Motor neuron (in vitro differentiated cells): ENCODE results near the gene RNF144A. TPM values are rescaled to one million over a fixed set of nuclear protein-coding genes. Genes with fewer than 3 reads are reported as not detected.
A peak's percentile ranks its signal among the peaks of the same experiment; 100 is the strongest.
"Not testable (repeated sequence)": the region's sequence is repeated elsewhere in the genome, so short reads cannot be mapped to it uniquely, and the experiment has no call there.

Experiments
- ATAC-seq, 8 experiments: fragments of 200-7000 bp; cut with Tn5 transposase; replicated peaks in 6 of 8; 2 replicates each; pipeline ENCODE4 v1.8.0; 2021; ENCODE audit warnings: mild to moderate bottlenecking in 8 of 8, moderate library complexity in 8 of 8
- H3K27ac ChIP-seq, 2 donors: fragments of 250-450 bp; sonication (Bioruptor Pico); 2 replicates each; pipeline ENCODE4 v1.9.0; 2021; ENCODE audit warnings: antibody characterized with exemption in 2 of 2, mild to moderate bottlenecking in 2 of 2, moderate library complexity in 1 of 2
- H3K4me1 ChIP-seq, 2 donors: fragments of 250-450 bp; sonication (Bioruptor Pico); replicated peaks in 1 of 2; 2 replicates each; pipeline ENCODE4 v1.6.1; 2021; ENCODE audit warnings: antibody characterized with exemption in 2 of 2, mild to moderate bottlenecking in 2 of 2, moderate library complexity in 1 of 2
- H3K4me3 ChIP-seq, 5 donors: fragments of 250-450 bp; sonication (Bioruptor Pico); 2 replicates each; pipeline ENCODE4 v1.9.0; 2021; ENCODE audit warnings: antibody characterized with exemption in 5 of 5, mild to moderate bottlenecking in 5 of 5, moderate library complexity in 4 of 5
- WGBS, 10 experiments: fragments of 450-650 bp; shearing (Covaris generic); methylation state at CpG; one replicate each; pipeline ENCODE4 v1.0.0; 2022; 5-methylcytosine and 5-hydroxymethylcytosine counted together
- in situ Hi-C, 9 experiments: fragments of 400-800 bp; cut with MboI; loops; one replicate each; pipeline ENCODE4 v1.15.0; 2021; ENCODE audit warnings: low sequenced_read_pairs in 9 of 9, low pct_unique_long_range_greater_than_20kb in 2 of 9; ENCODE audit not compliant: unreplicated experiment in 9 of 9
- total RNA-seq, 8 experiments: library from RNA; unstranded; fragments of 300-600 nt; gene quantifications; 2 replicates each; pipeline versions ENCODE4 v1.2.3 to v1.2.4, GENCODE V29; 2022

The RNF144A gene
- total RNA-seq, 8 experiments from 2014 or later: 8.3 to 34.8 (median 22.5) TPM

DNA sequence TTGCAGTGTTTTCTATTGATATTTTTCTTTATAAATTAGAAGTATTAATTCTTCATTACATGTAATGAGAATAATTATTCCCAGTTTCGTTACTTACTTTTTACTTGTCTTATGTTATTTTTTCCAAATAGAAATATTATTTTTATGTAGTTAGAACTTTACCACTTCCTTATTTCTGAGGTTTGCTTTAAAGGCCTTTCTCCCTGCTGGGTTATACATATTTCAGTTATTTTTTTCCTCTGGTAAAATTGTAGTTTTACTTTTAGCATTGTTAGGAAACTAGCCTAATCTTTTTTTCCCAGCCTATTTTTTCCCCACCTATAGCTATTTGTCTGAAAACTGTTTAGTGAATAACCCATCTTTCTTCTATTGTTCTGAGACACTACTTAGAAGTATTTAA lies 17.1 kb downstream of the RNF144A start:
- WGBS, 10 experiments: 54 to 100% (median 89%) methylated on average over 1 of the region's 1 CpG; no CpG with 5 or more reads in 2 of the 10 experiments
- Histone ChIP-seq H3K4me3 (no peak overlapping the region), H3K27ac (no peak overlapping the region), H3K4me1 (peaks cover 18 to 26% of the 10 kb centered on the region in 2 donors)
- in situ Hi-C loops: no loop called here
- ATAC-seq: no peak

DNA sequence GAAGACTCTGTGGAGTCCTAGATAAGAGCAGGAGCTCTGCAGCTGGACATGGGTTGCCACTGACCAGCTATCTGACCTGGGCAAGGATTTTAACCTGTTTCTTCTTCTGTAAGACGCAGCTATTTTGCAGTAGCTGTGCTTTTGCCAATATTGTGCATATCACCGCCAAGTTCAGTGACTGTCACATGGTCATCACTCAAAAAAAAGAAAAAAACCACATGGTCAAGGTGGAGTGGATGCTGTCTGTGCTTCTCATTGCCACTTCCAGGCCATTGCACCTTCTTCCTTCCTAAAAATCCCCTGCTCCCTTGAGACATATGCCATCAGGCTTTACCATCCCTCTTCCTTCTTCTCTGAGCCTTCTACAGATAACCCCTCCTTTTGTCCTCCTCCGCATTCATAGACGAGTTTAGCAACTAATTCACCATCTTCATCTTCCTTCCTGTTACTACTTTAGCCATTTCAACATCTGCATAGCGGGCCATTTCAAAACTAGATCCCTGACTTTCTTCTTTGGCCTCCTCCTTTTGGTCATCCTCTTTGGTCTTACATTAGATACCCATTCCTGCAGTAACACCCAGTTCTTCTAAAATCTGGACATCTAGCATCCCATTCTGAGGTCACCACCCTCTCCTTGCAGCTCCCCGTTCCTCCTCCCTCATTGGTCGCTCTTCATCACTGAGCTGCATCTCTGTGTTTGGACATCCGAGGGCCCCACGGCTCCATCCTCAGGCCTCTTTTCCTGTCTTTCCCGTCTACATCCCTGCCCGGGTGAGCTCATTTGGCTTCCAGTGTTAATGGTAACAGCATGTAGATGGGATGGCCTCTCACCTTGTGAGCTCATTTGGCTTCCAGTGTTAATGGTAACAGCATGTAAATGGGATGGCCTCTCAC lies 17.8 kb downstream of the RNF144A start:
- in situ Hi-C loops: no loop called here
- no peak overlapping the region for H3K4me3 ChIP-seq
- ATAC-seq: peak in 3 of 8 experiments; percentile 37 to 55 (median 47)
- no peak overlapping the region for H3K27ac ChIP-seq
- H3K4me1 ChIP-seq: peaks cover 18 to 21% of the 10 kb centered on the region in 2 donors
- WGBS, 10 experiments: 78 to 100% (median 95%) methylated on average over 1 to 8 of the region's 11 CpGs

DNA sequence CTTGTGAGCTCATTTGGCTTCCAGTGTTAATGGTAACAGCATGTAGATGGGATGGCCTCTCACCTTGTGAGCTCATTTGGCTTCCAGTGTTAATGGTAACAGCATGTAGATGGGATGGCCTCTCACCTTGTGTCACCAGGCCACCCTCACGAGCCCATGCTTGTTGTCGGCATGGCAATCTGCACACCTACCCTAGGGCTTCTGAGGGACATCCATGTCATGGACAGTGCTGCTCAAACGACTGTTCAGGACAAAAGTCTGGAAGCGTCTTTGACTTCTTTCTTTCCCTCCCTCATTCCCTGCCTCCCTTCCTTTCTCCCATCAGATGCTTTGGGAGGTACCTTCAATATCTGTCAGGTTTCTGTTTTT lies 18.4 kb downstream of the RNF144A start:
- in situ Hi-C loops, H3K4me3 ChIP-seq: not testable (repeated sequence)
- 78 to 100% (median 86%) methylated on average over 1 to 4 of the region's 4 CpGs; no CpG with 5 or more reads in 5 of the 10 experiments for WGBS, 10 experiments

DNA sequence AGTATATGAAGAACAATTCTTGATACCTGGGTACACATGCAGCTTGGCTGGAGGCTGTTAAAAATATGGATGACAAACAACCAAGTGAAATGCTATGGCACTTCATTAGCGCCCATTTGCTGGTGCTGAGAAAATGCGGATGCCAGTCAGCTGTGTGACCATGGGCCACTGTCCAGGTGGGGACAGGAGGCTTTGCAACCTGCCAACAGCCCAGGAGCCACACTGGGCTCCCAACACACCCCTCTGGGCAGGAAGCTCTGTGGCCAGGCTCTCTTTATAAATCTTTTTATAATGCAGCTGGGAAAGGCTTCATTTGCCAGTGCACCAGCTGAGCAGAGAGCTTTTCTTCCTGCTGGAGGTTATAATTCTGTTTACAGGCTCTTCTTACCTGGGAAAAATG lies 19.9 kb downstream of the RNF144A start:
- no peak for ATAC-seq
- Histone ChIP-seq H3K27ac (no peak overlapping the region), H3K4me3 (no peak overlapping the region), H3K4me1 (peaks cover 11 to 18% of the 10 kb centered on the region in 2 donors)
- in situ Hi-C loops: no loop called here
- WGBS, 10 experiments: 80 to 100% (median 100%) methylated on average over 1 to 2 of the region's 2 CpGs; no CpG with 5 or more reads in 3 of the 10 experiments

More for the DNA sequence above, 18.4 kb downstream of the RNF144A start:
- H3K4me1 ChIP-seq: peaks cover 18 to 20% of the 10 kb centered on the region in 2 donors
- peak in 3 of 8 experiments; percentile 11 to 46 (median 45) for ATAC-seq
- not testable (repeated sequence) for H3K27ac ChIP-seq

DNA sequence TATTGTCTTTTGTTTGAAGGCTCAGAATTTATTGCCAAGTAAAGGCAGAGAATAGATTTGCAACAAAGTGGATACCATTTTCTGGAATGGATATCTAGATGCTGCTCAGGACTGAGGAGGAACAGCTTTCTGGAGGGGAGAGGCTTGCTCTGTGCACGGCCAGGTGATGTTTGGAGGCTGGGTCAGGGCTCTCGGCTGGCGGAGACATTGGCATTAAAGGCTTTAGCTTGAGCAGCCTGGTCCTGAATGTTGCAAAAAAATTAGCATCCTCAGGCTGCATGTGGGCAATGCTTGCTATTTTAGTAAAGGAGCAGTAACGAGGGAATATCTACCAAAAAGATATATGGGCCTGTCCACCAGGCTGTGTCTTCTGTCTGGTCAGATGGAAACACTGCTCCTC lies 20.4 kb downstream of the RNF144A start:
- WGBS, 10 experiments: 60 to 100% (median 83%) methylated on average over 1 to 4 of the region's 4 CpGs; no CpG with 5 or more reads in 1 of the 10 experiments
- Histone ChIP-seq H3K4me3 (no peak overlapping the region), H3K27ac (no peak overlapping the region), H3K4me1 (peaks cover 11 to 18% of the 10 kb centered on the region in 2 donors)
- ATAC-seq: no peak
- in situ Hi-C loops: no loop called here

DNA sequence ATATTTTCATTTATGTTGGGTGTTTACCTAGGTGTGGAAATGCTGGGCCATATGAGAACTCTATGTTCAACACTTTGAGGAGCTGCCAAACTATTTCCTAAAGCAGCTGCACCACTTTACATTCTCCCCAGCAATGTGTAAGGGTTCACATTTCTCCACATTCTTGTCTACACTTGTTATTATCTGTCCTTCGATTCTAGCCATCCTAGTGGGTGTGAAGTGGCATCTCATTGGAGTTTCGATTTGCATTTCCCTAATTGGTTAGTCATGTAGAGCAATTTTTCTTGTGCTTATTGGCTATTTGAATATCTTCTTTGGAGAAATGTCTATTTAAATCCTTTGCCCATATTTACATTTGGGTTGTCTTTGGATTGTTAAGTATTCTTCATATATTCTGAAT lies 21.9 kb downstream of the RNF144A start:
- H3K27ac ChIP-seq: no peak overlapping the region
- H3K4me3 ChIP-seq: no peak overlapping the region
- 7 to 100% (median 75%) methylated on average over 1 to 2 of the region's 2 CpGs; no CpG with 5 or more reads in 1 of the 10 experiments for WGBS, 10 experiments
- in situ Hi-C loops: no loop called here
- peak in 3 of 8 experiments; percentile 47 to 52 (median 48) for ATAC-seq
- peaks cover 11 to 12% of the 10 kb centered on the region in 2 donors for H3K4me1 ChIP-seq

DNA sequence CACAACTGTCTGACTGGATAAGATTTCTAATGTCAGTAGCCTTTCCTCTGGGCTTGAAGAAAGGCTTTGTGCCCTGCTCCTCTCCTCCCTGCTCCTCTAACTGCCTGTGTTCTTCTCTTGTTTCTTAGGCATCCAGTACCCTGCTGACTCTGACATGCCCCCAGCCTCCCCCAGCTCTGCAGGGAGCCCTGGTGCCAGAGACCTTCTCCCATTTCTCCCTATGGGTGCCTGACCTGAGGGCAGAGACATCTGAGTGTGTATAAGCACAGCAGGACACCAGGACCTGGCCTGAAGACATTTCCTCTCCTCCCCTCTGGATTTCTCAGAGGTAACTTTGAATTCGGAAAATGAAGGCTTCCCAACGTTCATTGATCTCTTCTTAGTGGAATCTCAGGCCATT lies 23.6 kb downstream of the RNF144A start:
- H3K4me1 ChIP-seq: peaks cover 10 to 11% of the 10 kb centered on the region in 2 donors
- WGBS, 10 experiments: 43 to 100% (median 87%) methylated on average over 2 of the region's 2 CpGs; no CpG with 5 or more reads in 4 of the 10 experiments
- ATAC-seq: no peak
- H3K4me3 ChIP-seq: no peak overlapping the region
- H3K27ac ChIP-seq: no peak overlapping the region
- in situ Hi-C loops: no loop called here

DNA sequence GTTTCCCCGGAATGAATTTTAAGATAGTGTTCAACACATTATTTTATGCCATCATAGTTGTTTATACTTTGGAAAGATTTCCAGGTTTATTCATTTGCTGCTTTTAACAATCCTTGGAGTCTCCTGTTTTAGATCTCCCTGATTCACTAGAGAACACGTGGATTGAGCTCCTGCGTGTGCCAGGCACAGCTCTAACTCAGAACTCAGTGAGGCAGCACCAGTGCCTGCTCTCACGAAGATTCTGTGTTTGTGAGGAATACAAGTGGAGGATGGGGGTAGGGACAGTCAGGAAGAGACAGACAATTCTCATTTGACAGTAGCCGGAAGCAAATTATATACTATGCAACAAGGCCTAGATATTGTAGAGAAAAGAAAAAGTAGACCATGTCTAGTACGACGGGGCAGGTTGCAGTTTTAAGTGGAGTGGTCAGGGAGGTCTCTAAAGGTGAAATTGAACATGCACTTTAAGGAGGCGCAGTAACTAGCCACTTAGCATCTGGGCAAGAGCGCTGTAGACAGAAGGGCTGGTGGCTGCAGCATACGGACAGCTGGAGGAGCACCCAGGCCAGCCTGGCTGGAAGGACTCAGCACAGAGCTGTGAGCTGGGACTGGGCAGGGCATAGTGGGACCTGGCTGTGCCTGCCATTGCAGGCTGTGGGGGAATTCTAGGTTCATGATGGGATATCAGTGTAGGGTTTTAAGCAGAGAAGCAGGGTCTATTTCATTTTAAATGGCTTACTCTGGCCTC lies 24.3 kb downstream of the RNF144A start:
- in situ Hi-C loops: no loop called here

DNA sequence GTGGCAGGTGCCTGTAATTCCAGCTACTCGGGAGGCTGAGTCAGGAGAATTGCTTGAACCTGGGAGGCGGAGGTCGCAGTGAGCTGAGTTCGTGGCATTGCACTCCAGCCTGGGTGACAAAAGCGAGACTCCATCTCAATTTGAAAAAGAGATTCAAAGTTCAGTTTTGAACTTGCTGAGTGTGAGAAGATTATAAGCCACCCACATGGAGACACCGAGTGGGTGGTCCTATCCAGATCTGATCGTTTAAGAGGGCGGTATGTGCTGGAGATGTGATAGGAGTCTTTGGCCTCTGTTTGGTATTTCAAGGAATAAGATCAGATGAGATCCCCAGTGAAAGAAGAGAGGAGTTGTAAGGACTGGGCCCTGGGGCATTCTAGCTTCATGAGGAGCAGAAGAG lies 25.6 kb downstream of the RNF144A start:
- no peak for ATAC-seq
- Histone ChIP-seq H3K4me1 (peaks cover under 1 to 1% of the 10 kb centered on the region in 2 donors), H3K4me3 (no peak overlapping the region), H3K27ac (no peak overlapping the region)
- WGBS, 10 experiments: 42 to 100% (median 96%) methylated on average over 1 to 8 of the region's 8 CpGs; no CpG with 5 or more reads in 3 of the 10 experiments
- in situ Hi-C loops: no loop called here

More for the DNA sequence above, 24.3 kb downstream of the RNF144A start:
- Histone ChIP-seq H3K4me1 (peaks cover 9 to 11% of the 10 kb centered on the region in 2 donors), H3K4me3 (no peak overlapping the region), H3K27ac (no peak overlapping the region)
- no peak for ATAC-seq
- 82 to 100% (median 96%) methylated on average over 1 to 9 of the region's 10 CpGs for WGBS, 10 experiments

DNA sequence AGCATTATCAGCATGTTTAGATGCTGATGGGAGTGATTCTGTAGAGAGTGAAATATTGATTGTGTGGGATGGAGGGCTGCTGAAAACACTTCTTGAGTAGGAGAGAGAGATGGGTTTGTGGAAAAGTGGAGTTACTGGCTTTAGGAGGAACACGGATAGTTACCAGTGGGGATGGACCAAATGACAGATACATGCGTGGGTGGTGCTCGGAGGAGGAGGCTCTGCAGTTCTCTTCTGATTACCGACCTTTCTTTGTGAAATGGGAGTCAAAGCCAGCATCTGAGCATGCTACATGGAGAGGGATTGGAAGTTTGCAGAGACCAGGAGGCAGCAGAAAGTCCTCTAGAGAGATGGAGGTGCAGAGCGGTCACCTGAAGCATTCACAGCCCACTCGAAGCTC lies 26.3 kb downstream of the RNF144A start:
- Histone ChIP-seq H3K4me1 (no peaks in the 10 kb centered on the region), H3K4me3 (no peak overlapping the region), H3K27ac (no peak overlapping the region)
- 62 to 100% (median 93%) methylated on average over 1 to 6 of the region's 6 CpGs; no CpG with 5 or more reads in 2 of the 10 experiments for WGBS, 10 experiments
- ATAC-seq: no peak
- in situ Hi-C loops: no loop called here

DNA sequence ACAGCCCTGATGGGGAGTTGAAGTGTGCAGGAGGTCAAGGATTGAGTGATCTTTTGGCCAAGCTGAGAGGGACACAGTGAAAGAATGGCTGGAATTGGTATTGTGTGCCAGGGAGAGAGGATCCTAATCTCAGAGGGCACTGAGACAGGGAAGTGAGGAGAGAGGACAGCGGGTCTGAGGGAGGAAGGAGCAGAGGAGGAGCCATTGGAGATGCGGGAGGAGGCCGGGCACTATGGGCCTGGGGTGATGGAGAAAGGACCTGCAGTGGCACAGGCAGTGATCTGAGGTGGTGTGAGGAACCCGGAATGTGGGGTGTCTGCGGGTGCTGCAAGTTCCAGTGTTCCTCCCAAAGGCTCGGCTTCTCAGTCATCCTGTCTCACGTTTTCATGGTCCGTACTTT lies 26.8 kb downstream of the RNF144A start:
- in situ Hi-C loops: no loop called here
- 90 to 100% (median 100%) methylated on average over 1 to 3 of the region's 8 CpGs; no CpG with 5 or more reads in 7 of the 10 experiments for WGBS, 10 experiments
- ATAC-seq: no peak
- no peak overlapping the region for H3K27ac ChIP-seq
- no peak overlapping the region for H3K4me3 ChIP-seq
- H3K4me1 ChIP-seq: no peaks in the 10 kb centered on the region

DNA sequence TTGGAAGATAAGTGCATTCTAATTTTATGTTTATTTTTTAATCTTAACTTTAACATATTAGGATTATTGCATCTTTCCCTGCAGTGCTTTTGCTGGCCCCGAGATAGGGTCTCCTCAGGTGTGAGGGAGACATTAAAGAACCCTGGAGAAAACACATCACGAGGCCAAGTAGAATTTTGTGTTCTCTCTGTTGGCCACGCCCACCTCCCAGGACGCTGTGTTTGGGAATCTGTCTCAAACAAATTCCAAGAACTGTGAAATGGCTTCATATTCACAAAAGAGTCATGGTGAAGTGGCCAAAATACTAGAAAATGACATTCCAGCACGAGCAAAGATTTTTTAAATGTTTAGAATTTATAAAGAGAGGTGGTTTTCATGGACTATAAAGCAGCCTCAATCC lies 27.3 kb downstream of the RNF144A start:
- ATAC-seq: no peak
- WGBS, 10 experiments: 58 to 100% (median 92%) methylated on average over 1 to 4 of the region's 5 CpGs; no CpG with 5 or more reads in 2 of the 10 experiments
- in situ Hi-C loops: no loop called here
- Histone ChIP-seq H3K4me3 (no peak overlapping the region), H3K27ac (no peak overlapping the region), H3K4me1 (no peaks in the 10 kb centered on the region)
